IPS DF 4.7 (cell line): Measurements from ENCODE around the gene SYNDIG1.

Experiments
- DNase-seq: peaks from one replicate; pipeline ENCODE4 v3.0.0-alpha.2; 2013; ENCODE audit warnings: low spot score; ENCODE audit errors: extremely low read depth

The SYNDIG1 gene

GRCh38 chr20:24686156-24686555, 216.7 kb downstream of the SYNDIG1 start:
- DNase-seq = no peak

GRCh38 chr20:24690408-24690807, 221.0 kb downstream of the SYNDIG1 start:
- no peak for DNase-seq

- no peak for DNase-seq
Observed at GRCh38 chr20:24691901-24692351, 222.5 kb downstream of the SYNDIG1 start.

GRCh38 chr20:24692446-24693200, 223.2 kb downstream of the SYNDIG1 start:
- DNase-seq = no peak

GRCh38 chr20:24693466-24694156, 224.2 kb downstream of the SYNDIG1 start:
- DNase-seq = no peak

- no peak for DNase-seq
Observed at GRCh38 chr20:24694157-24694726, 224.8 kb downstream of the SYNDIG1 start.

- no peak for DNase-seq
Observed at GRCh38 chr20:24694727-24695528, 225.5 kb downstream of the SYNDIG1 start.

- DNase-seq = no peak
Observed at GRCh38 chr20:24695529-24696225, 226.2 kb downstream of the SYNDIG1 start.

- DNase-seq = no peak
Observed at GRCh38 chr20:24696396-24696795, 227.0 kb downstream of the SYNDIG1 start.

GRCh38 chr20:24697411-24697810, 228.0 kb downstream of the SYNDIG1 start:
- no peak for DNase-seq

- DNase-seq = no peak
Observed at GRCh38 chr20:24698189-24698588, 228.8 kb downstream of the SYNDIG1 start.

GRCh38 chr20:24698706-24699206, 229.3 kb downstream of the SYNDIG1 start:
- no peak for DNase-seq

GRCh38 chr20:24699321-24700165, 230.1 kb downstream of the SYNDIG1 start:
- no peak for DNase-seq

- no peak for DNase-seq
Observed at GRCh38 chr20:24700166-24700860, 230.9 kb downstream of the SYNDIG1 start.

- DNase-seq = no peak
Observed at GRCh38 chr20:24701027-24701426, 231.6 kb downstream of the SYNDIG1 start.

GRCh38 chr20:24701668-24702067, 232.2 kb downstream of the SYNDIG1 start:
- DNase-seq = no peak

GRCh38 chr20:24702501-24703283, 233.3 kb downstream of the SYNDIG1 start:
- DNase-seq = no peak

GRCh38 chr20:24703284-24703610, 233.8 kb downstream of the SYNDIG1 start:
- no peak for DNase-seq

GRCh38 chr20:24704899-24705298, 235.5 kb downstream of the SYNDIG1 start:
- DNase-seq = no peak
